ENCODE measurements around the gene SLC41A2.

Gene SLC41A2

DNA sequence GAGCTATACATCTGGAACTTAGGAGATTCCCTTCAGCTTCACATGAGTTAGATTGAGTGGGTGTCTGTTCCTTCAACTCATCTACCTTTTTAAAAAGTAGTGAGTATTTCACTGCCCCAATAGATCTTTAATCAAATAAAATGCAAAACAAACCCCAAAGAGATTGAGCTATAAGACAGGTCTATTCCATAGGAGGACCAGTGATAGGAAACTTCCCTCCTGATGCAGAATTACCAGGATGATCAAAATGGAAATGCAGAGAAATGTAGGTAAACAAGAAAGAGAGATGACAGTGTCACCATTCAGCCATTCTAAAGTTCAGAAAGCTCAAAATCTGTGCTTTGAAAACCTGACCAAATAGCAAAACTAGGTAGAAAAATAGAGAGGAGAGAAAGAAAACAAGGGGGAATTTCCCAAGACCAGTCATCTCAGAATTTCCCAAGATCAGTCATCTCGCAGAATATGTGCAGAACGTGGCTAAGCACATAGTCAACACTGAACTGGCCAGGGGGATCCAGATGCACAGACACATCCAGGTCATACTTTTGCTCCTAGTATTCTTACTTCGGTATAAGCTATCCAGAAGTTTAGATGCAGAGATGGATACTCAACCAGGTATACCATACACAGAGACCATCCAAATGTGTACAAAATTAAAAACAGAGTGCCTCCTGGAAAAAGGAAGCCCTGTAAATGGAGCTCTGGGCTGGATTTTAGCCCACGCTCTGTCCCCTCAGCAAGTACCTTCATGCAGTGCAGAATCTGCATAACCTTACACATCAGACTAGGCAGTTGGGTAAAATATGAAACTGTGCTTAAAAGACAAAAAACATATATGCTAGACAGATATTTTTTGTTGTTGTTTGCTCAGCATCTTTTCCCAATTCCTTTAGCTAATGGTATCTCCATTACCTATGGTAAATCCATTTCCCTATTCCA, 27.4 kb downstream of the SLC41A2 start:
- no peak for DNase-seq (ENCODE audit: low read depth)

DNA sequence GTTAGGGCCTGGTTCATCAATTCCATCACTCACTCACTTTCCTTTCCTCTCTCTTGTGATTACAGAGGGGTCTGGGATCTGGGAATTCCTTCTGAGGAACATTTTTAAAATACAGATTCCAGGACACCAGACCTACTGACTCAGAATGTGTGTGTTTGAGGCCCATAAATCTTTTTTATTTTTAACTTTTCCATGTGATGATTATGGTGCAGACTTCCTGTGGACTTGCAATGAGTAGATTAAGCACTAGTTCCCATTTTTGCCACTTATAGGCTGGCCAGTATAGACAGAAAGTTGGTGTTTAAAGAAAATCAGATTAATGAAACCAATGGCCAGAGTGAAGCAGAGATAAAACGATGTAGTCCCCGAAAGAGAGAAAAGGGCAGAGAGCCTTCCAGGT, 28.1 kb downstream of the SLC41A2 start:
- no peak for DNase-seq (ENCODE audit: low read depth)

DNA sequence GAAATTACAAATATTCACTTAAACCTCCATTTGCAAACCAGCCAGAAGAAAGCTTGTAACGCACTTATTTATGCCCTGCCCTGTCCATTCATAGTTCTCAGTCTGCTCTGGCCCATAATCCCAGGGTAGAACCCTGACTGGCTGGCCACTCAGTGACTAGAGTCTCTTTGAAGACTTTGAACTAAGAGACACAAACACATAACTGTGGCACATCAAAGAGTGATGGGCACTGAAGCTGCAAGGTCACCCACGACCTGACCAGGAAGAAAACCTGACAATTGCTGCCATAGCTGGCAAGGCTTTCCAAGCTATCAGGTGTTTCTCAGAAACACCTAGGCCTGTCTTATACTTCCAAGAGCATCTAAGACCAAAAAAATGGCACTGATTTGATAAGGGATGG, 28.7 kb downstream of the SLC41A2 start:
- DNase-seq (ENCODE audit: low read depth), result no peak

DNA sequence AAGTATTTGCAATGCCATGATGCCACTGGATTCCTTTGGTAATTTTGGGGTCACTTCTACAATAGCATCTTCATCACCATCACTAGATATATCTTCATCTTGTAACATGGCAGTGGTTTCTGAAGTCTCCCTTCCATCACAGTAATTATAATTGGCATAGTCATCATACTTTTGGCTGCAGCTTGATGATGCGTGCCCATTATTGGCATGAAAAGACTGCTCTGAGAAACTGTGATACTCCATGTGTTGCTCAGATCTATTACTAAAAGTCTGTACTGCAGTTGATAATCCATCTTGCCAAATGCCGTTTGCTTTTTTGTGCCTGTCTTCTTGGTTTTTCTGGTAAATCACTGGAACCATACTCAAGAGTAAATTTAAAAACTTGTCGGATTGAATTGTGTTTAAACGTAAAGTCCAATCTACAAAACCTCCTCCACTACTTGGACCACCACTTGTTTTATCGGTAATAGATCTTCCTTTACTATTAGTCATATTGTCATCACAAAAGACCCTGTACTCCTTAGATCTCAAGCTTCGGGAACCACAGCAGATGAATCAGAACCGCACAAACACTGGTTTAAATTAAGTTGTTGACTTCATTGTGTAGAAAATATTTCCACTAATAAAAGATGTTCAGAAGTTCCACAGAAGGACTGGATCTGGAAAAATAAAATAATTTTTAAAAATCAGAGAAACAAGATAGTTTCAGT, 29.9 kb downstream of the SLC41A2 start:
- DNase-seq (ENCODE audit: low read depth), result no peak

DNA sequence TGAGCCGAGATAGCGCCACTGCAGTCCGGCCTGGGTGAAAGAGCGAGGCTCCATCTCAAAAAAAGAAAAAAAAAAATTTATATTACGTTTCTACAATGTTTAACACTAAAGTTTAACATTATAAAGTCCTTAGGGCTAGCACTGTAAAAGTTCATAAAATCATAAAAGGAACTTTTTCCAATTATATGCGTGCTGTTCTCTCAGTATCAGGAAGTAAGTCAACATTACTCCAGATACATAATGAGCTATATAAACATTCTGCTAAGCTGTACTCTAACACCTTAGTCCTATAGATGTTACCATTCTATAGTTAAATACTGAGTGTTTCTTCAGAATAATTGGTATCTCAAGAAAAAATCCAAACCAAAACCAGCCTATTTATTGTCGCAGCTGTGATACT, 32.6 kb downstream of the SLC41A2 start:
- DNase-seq (ENCODE audit: low read depth), result no peak

DNA sequence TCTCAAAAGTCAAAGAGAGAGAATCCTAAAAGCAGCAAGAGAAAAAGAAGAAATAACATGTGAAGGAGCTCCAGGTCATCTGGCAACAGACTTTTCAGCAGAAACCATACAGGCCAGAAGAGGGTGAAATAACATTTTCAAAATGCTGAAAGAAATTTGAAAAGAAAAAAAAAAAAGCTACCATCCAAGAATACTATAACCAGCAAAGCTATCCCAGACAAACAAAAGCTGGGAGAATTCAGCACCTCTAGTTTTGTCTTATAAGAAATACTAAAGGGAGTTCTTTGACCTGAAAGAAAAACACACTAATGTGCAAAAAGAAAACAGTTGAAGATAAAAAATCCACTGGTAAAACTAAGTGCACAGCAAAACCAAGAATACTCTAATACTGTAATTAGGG, 36.8 kb downstream of the SLC41A2 start:
- no peak for DNase-seq (ENCODE audit: low read depth)

DNA sequence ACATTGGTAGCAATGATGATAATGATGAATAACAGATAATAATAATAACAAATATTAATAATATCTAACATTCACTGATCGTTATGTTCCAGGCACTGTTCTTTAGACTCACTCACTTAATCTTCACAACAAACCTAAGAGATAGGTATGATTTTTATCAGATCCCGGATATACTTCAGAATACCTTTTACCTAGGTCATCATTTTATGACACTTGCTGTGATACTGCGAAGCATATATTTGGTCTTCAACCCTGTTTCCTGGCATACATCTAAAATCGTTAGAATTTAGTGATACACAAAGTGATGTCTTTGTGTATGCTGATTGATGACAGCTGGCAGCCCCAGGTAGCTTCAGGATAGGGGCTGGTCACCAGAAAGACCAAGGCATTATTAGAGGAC, 46.1 kb downstream of the SLC41A2 start:
- DNase-seq (ENCODE audit: low read depth), result no peak

DNA sequence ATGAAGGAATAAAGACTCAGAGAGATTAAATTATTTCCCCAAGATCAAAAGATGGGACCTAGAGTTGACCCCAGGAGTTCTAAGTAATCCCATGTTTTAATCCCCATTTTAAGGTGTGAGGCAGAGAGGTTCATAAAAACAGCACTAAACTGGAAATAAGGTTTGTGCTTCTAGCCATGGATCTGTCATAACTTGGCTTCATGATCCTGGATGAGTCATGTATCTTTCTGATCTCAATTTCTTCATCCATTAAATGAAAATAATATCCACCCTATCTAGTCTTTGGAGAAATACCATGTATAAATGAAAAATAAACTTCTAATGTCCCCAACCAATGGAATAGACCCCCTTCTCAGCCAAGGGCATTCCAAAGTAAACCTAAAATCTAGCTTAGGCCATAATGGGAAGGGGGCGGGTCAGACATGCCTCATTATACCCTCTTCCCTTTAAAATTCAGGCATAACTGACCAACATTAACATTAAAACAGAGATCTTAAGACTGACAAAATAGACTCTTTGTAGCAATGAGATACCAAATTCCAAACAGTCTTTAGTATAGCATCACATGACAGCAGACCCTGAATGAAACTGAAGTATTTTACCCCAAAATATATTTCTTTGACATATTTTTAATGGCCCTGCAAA, 47.8 kb downstream of the SLC41A2 start:
- DNase-seq (ENCODE audit: low read depth), result no peak

DNA sequence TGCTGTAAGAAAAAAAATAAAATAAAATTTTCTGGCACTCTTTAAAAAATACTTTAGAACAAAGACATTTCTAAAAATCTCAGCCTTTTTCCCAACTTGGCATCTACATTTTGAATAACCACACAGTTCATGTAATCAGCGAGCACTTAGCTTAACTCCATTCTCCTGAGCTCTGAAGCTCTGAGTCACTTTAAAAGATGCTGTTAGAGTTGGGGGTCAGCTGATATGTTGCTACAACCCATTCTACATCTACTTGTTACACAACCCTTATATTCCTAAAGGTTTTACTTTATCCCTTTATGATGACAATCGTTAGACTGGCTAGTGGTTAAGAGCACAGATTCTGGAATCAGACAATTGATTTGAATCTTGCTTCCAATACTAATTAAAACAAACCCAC, 48.3 kb downstream of the SLC41A2 start:
- DNase-seq (ENCODE audit: low read depth), result no peak
